NCI-H1436 (cell line): Measurements from ENCODE around the gene NDUFS2.
"Not testable (repeated sequence)": the region's sequence is repeated elsewhere in the genome, so short reads cannot be mapped to it uniquely, and the experiment has no call there.

ENCODE experiments used
- DNase-seq: peaks from one replicate; lab custom pipeline; 2025; lab: John Stamatoyannopoulos, UW

Gene NDUFS2

GRCh38 chr1:161251579-161251978 is 49.4 kb downstream of the NDUFS2 start:
- no peak for DNase-seq

GRCh38 chr1:161255302-161255701 is 53.1 kb downstream of the NDUFS2 start:
- not testable (repeated sequence) for DNase-seq

- not testable (repeated sequence) for DNase-seq
These were observed 53.9 kb downstream of the NDUFS2 start for GRCh38 chr1:161255955-161256520.

GRCh38 chr1:161257109-161257508 is 54.9 kb downstream of the NDUFS2 start:
- DNase-seq, result not testable (repeated sequence)

GRCh38 chr1:161258439-161259344 is 56.5 kb downstream of the NDUFS2 start, which contains the start of gene PCP4L1:
TSS of gene PCP4L1 (plus strand) at chr1:161258745. CDS start at chr1:161258975, 230 bp downstream.
- peak; percentile 71 for DNase-seq

GRCh38 chr1:161259345-161259702 is 57.2 kb downstream of the NDUFS2 start:
- no peak for DNase-seq

- no peak for DNase-seq
These were observed 57.6 kb downstream of the NDUFS2 start for GRCh38 chr1:161259765-161260164.

GRCh38 chr1:161260376-161261260 is 58.5 kb downstream of the NDUFS2 start:
- DNase-seq, result peak; percentile 49

- no peak for DNase-seq
These were observed 59.4 kb downstream of the NDUFS2 start for GRCh38 chr1:161261261-161262235.
